Spleen (tissue), 7 donors: ENCODE results near the gene HIPK2.

Source experiments
- CTCF ChIP-seq, 11 experiments: fragments of 200-600 bp in 7 of 11; fragments of 450-650 bp in 4 of 11; sonication (generic) in 4 of 11; IDR thresholded peaks in 8 of 11; conservative IDR thresholded peaks in 3 of 11; 1 replicate in 7 of 11; 2 replicates in 4 of 11; pipeline versions ENCODE4 v1.4.0 to v1.8.0; 2016 to 2021; ENCODE audit warnings: antibody characterized with exemption in 11 of 11, inconsistent platforms in 4 of 11, mild to moderate bottlenecking in 1 of 11
- POLR2A ChIP-seq, 3 donors: fragments of 450-650 bp; IDR thresholded peaks; one replicate each; pipeline ENCODE4 v1.5.1; 2017; ENCODE audit warnings: antibody characterized with exemption in 3 of 3, mild to moderate bottlenecking in 1 of 3
- donor health status: DM: no; HTN: no; CAD: no; lungs with moderate emphysema.
- donor health status: DM: no; HTN: no; CAD: no.
- donor health status: DM: no; HTN: no; CAD: no.

- no peak for TF ChIP-seq POLR2A (IDR thresholded peaks at IDR 0.05)
- TF ChIP-seq CTCF (IDR thresholded peaks at IDR 0.05 in 8 of 11, conservative IDR thresholded peaks at IDR 0.05 in 3 of 11): no peak
Measured at GRCh38 chr7:139804571-139804970, 26.8 kb upstream of the HIPK2 start.
